Nucleus accumbens (tissue), 56 donors: ENCODE measurements around the gene RPGR.

Source experiments
- DNase-seq, 56 donors: peaks; one replicate each; lab custom pipeline; 2025; lab: John Stamatoyannopoulos, UW

RPGR gene

GRCh38 chrX:38335382-38335781, 8.1 kb upstream of the RPGR start:
- DNase-seq, result peak in 6 of 56 donors; percentile 0 to 5 (median 0)

- no peak for DNase-seq
Observed at GRCh38 chrX:38332505-38332904, 5.2 kb upstream of the RPGR start.

GRCh38 chrX:38327775-38328081, 419 bp upstream of the RPGR start:
- DNase-seq, result no peak

GRCh38 chrX:38326086-38326485, 1.2 kb downstream of the RPGR start:
- DNase-seq, result no peak

GRCh38 chrX:38320819-38321218, 6.5 kb downstream of the RPGR start:
- DNase-seq, result no peak

- DNase-seq, result no peak
Observed at GRCh38 chrX:38318606-38319005, 8.7 kb downstream of the RPGR start.

- DNase-seq, result no peak
Observed at GRCh38 chrX:38318196-38318595, 9.1 kb downstream of the RPGR start.

- DNase-seq, result no peak
Observed at GRCh38 chrX:38315186-38315585, 12.1 kb downstream of the RPGR start.

GRCh38 chrX:38313190-38313589, 14.1 kb downstream of the RPGR start:
- DNase-seq, result no peak

GRCh38 chrX:38312436-38312835, 14.9 kb downstream of the RPGR start:
- no peak for DNase-seq

- no peak for DNase-seq
Observed at GRCh38 chrX:38311743-38312142, 15.6 kb downstream of the RPGR start.

- DNase-seq, result no peak
Observed at GRCh38 chrX:38305971-38306370, 21.3 kb downstream of the RPGR start.

- no peak for DNase-seq
Observed at GRCh38 chrX:38304010-38304409, 23.3 kb downstream of the RPGR start.

GRCh38 chrX:38293741-38294140, 33.6 kb downstream of the RPGR start:
- no peak for DNase-seq

GRCh38 chrX:38287674-38288073, 39.6 kb downstream of the RPGR start:
- no peak for DNase-seq

GRCh38 chrX:38285649-38286048, 41.7 kb downstream of the RPGR start:
- no peak for DNase-seq

- peak in 3 of 56 donors; percentile 0 for DNase-seq
Observed at GRCh38 chrX:38282049-38282448, 45.3 kb downstream of the RPGR start.

GRCh38 chrX:38279188-38279587, 48.1 kb downstream of the RPGR start:
- no peak for DNase-seq

GRCh38 chrX:38278682-38279081, 48.6 kb downstream of the RPGR start:
- no peak for DNase-seq

GRCh38 chrX:38277802-38278201, 49.5 kb downstream of the RPGR start:
- no peak for DNase-seq

- no peak for DNase-seq
Observed at GRCh38 chrX:38277136-38277535, 50.2 kb downstream of the RPGR start.

- no peak for DNase-seq
Observed at GRCh38 chrX:38276089-38276488, 51.2 kb downstream of the RPGR start.

GRCh38 chrX:38275615-38276014, 51.7 kb downstream of the RPGR start:
- no peak for DNase-seq

- no peak for DNase-seq
Observed at GRCh38 chrX:38273453-38273852, 53.9 kb downstream of the RPGR start.
